Trophoblast cell (in vitro differentiated cells and primary cell): ENCODE measurements around the gene ATP7B.

ENCODE experiments used
- DNase-seq, 2 donors: peaks; one replicate each; pipeline ENCODE4 v3.0.0-alpha.2; 2016
- H2AFZ ChIP-seq: 2 replicates; pipeline ENCODE4 v1.6.1; 2013; ENCODE audit warnings: low read length, moderate library complexity, mild to moderate bottlenecking; ENCODE audit not compliant: insufficient read depth, poor library complexity
- H2AK5ac ChIP-seq: 2 replicates; pipeline ENCODE4 v1.6.1; 2013; ENCODE audit warnings: mild to moderate bottlenecking, low read length
- H2BK120ac ChIP-seq: 2 replicates; pipeline ENCODE4 v1.6.1; 2013; ENCODE audit warnings: low read length, mild to moderate bottlenecking, moderate library complexity; ENCODE audit not compliant: insufficient read depth, poor library complexity
- H2BK12ac ChIP-seq: 2 replicates; pipeline ENCODE4 v1.6.1; 2013; ENCODE audit warnings: mild to moderate bottlenecking, low read length, moderate library complexity
- H2BK5ac ChIP-seq: 2 replicates; pipeline ENCODE4 v1.6.1; 2013; ENCODE audit warnings: low read length, low read depth, moderate library complexity, mild to moderate bottlenecking; ENCODE audit not compliant: poor library complexity
- H3K14ac ChIP-seq: 2 replicates; pipeline ENCODE4 v1.6.1; 2013; ENCODE audit warnings: mild to moderate bottlenecking, low read length
- H3K18ac ChIP-seq: 2 replicates; pipeline ENCODE4 v1.6.1; 2013; ENCODE audit warnings: mild to moderate bottlenecking, low read length
- H3K23ac ChIP-seq: 2 replicates; pipeline ENCODE4 v1.6.1; 2013; ENCODE audit warnings: low read length
- H3K27ac ChIP-seq: 2 replicates; pipeline ENCODE4 v1.5.1; 2013; ENCODE audit warnings: low read depth, mild to moderate bottlenecking, inconsistent platforms, low read length, moderate library complexity
- H3K27me3 ChIP-seq: 2 replicates; pipeline ENCODE4 v1.6.1; 2013; ENCODE audit warnings: inconsistent platforms, mild to moderate bottlenecking, low read length, moderate library complexity; ENCODE audit not compliant: insufficient read depth
- H3K36me3 ChIP-seq, 2 experiments: 1 replicate in 1 of 2; 2 replicates in 1 of 2; pipeline ENCODE4 v1.6.1; 2013; ENCODE audit warnings: low read length in 2 of 2, mild to moderate bottlenecking in 2 of 2, moderate library complexity in 1 of 2; ENCODE audit not compliant: insufficient read depth in 2 of 2, control insufficient read depth in 1 of 2
- H3K4ac ChIP-seq: 2 replicates; pipeline ENCODE4 v1.6.1; 2013; ENCODE audit warnings: low read depth, mild to moderate bottlenecking, low read length, moderate library complexity
- H3K4me1 ChIP-seq, 2 experiments: 1 replicate in 1 of 2; 2 replicates in 1 of 2; pipeline ENCODE4 v1.6.1; 2013; ENCODE audit warnings: low read length in 2 of 2, mild to moderate bottlenecking in 2 of 2, moderate library complexity in 1 of 2; ENCODE audit not compliant: insufficient read depth in 2 of 2, control insufficient read depth in 1 of 2
- H3K4me2 ChIP-seq: 2 replicates; pipeline ENCODE4 v1.6.1; 2013; ENCODE audit warnings: inconsistent platforms, mild to moderate bottlenecking, low read length, moderate library complexity
- H3K4me3 ChIP-seq: 2 replicates; pipeline ENCODE4 v1.5.1; 2013; ENCODE audit warnings: mild to moderate bottlenecking, low read depth, low read length, inconsistent platforms
- H3K79me1 ChIP-seq: one replicate; pipeline ENCODE4 v1.6.1; 2013; ENCODE audit warnings: low read length
- H3K79me2 ChIP-seq: 2 replicates; pipeline ENCODE4 v1.6.1; 2013; ENCODE audit warnings: low read length, mild to moderate bottlenecking; ENCODE audit not compliant: control insufficient read depth, insufficient read depth, poor library complexity
- H3K9ac ChIP-seq: 2 replicates; pipeline ENCODE4 v1.6.1; 2013; ENCODE audit warnings: mild to moderate bottlenecking, low read length
- H3K9me3 ChIP-seq: 2 replicates; pipeline ENCODE4 v1.6.1; 2013; ENCODE audit warnings: low read depth, mild to moderate bottlenecking, control low read depth, inconsistent platforms, low read length; ENCODE audit not compliant: insufficient read depth
- H4K12ac ChIP-seq: 2 replicates; pipeline ENCODE4 v1.6.1; 2013; ENCODE audit warnings: low read depth, mild to moderate bottlenecking, low read length, moderate library complexity
- H4K8ac ChIP-seq: 2 replicates; pipeline ENCODE4 v1.6.1; 2013; ENCODE audit warnings: low read depth, mild to moderate bottlenecking, low read length, moderate library complexity
- H4K91ac ChIP-seq: one replicate; pipeline ENCODE4 v1.6.1; 2013; ENCODE audit warnings: low read depth, mild to moderate bottlenecking, low read length, moderate library complexity
- WGBS: extraction: QIAGEN DNeasy Blood & Tissue Kit; methylation state at CpG from one replicate; pipeline ENCODE4 v1.1.7; 2013; ENCODE audit warnings: missing lambda C conversion rate; ENCODE audit not compliant: insufficient read length, insufficient coverage; ENCODE audit errors: extremely low coverage; 5-methylcytosine and 5-hydroxymethylcytosine counted together

The ATP7B gene

DNA sequence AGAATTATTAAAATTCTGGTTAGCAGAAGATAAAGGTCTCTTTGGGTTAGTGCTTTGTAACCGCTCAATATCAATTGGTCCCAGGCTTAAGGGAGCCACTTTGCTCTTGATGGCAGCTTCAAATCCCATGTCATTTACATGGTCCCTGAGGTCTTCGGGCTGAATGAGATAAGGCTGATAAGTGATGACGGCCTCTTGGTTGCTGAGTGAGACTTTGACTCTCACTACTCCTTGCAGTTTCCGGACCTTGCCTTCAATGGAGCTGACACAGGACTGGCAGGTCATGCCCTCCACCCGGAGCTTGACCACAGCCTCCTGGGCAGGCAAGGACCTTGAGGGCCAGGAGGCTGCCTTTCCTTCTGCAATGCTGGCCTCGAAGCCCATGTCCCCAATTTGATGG lies 36.8 kb downstream of the ATP7B start:
- H4K91ac ChIP-seq = no peak overlapping the region
- no peaks in the 10 kb centered on the region for H3K27me3 ChIP-seq
- H3K27ac ChIP-seq = no peak overlapping the region
- H3K4me1 ChIP-seq = peaks cover 4 to 6% of the 10 kb centered on the region in 2 experiments
- H4K8ac ChIP-seq = no peak overlapping the region
- H3K79me1 ChIP-seq = no peaks in the 10 kb centered on the region
- H4K12ac ChIP-seq = no peak overlapping the region
- H3K4me3 ChIP-seq = no peak overlapping the region
- H3K79me2 ChIP-seq = no peaks in the 10 kb centered on the region
- no CpG with 5 or more reads among the region's 6 CpGs for WGBS
- H3K9ac ChIP-seq = no peak overlapping the region
- H3K9me3 ChIP-seq = no peaks in the 10 kb centered on the region
- no peak overlapping the region for H3K23ac ChIP-seq
- H3K4ac ChIP-seq = no peak overlapping the region
- no peak overlapping the region for H2BK5ac ChIP-seq
- H3K18ac ChIP-seq = no peak overlapping the region
- peaks cover 7% of the 10 kb centered on the region in 2 experiments for H3K36me3 ChIP-seq
- H2BK12ac ChIP-seq = no peak overlapping the region
- no peak overlapping the region for H2AK5ac ChIP-seq
- H2AFZ ChIP-seq = no peak overlapping the region
- H3K4me2 ChIP-seq = no peak overlapping the region
- no peak overlapping the region for H2BK120ac ChIP-seq
- DNase-seq = no peak
- no peak overlapping the region for H3K14ac ChIP-seq

DNA sequence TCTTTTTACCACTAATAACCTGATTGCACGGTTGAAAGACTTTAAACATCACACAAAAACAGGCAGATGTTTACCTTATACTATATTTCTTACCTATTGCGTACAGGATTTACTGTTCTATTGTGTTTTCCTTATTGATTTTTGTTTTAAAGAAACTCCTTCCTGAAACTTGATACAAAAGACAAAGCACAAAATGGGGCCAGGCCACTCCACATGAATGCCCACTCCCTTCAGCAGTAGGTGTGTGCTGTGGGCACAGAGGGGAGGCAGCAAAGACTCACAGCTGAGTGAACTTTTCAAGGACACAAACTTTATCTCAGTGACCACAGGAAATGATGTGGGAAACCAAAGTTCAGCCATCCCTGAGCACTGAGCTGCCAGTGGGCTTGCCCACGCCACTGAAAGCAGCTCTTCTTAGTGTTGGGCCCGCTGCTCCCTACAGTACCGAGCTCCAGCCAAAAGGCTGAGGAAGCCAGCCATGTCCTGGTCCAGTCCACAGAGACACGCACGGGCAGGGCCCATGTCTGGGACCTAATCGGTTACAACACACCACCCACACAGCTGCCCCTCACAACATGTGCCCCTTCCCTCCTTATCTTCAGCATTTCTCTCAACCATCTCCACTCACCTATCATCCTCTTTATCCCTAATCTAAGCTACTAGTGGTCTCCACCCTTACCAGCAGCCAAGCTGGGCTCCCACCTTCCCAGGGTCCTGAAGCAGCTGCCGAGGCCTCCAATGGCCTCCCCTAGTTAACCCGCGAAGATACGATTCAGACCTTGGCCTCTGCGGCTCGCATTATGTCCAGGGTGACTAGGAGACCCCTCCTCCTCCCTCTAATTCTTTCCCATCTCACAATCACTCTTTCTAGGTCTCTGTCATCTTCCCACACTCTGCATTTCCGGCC lies 39.5 kb downstream of the ATP7B start:
- H3K79me2 ChIP-seq = no peaks in the 10 kb centered on the region
- H3K4me3 ChIP-seq = no peak overlapping the region
- H3K4me1 ChIP-seq = peaks cover 4 to 6% of the 10 kb centered on the region in 2 experiments
- no peak overlapping the region for H2BK120ac ChIP-seq
- no peak overlapping the region for H4K8ac ChIP-seq
- H3K4ac ChIP-seq = no peak overlapping the region
- no peak overlapping the region for H3K27ac ChIP-seq
- H2BK5ac ChIP-seq = no peak overlapping the region
- no peak overlapping the region for H3K14ac ChIP-seq
- H3K36me3 ChIP-seq = peaks cover 7 to 10% of the 10 kb centered on the region in 2 experiments
- no peak overlapping the region for H3K9ac ChIP-seq
- H3K23ac ChIP-seq = no peak overlapping the region
- no peak overlapping the region for H2AFZ ChIP-seq
- no peaks in the 10 kb centered on the region for H3K79me1 ChIP-seq
- H4K91ac ChIP-seq = no peak overlapping the region
- H3K4me2 ChIP-seq = no peak overlapping the region
- no peak overlapping the region for H3K18ac ChIP-seq
- H3K9me3 ChIP-seq = no peaks in the 10 kb centered on the region
- H4K12ac ChIP-seq = no peak overlapping the region
- no peak overlapping the region for H2BK12ac ChIP-seq
- no CpG with 5 or more reads among the region's 15 CpGs for WGBS
- no peak for DNase-seq
- no peak overlapping the region for H2AK5ac ChIP-seq
- no peaks in the 10 kb centered on the region for H3K27me3 ChIP-seq

DNA sequence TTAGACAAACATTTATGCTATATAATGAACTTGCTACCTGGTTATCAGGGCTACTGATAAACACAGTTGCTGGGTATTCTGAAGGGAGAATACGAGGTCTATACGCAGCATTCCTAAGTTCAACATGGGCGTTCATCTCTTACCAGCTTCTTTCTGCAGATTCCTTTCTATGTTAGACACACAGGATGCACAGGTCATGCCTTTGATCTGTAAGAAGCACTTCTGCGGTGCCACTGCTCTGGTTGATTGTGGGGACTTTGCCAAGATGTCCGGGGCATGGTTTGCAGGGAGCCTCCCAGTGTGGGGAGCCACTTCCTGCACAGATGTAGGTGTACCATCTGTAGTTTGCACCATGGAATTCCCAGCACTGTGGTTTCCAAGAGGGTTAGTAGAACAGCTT lies 40.9 kb downstream of the ATP7B start:
- no CpG with 5 or more reads among the region's 5 CpGs for WGBS
- no peak overlapping the region for H4K12ac ChIP-seq
- DNase-seq = no peak
- peaks cover 4 to 5% of the 10 kb centered on the region in 2 experiments for H3K4me1 ChIP-seq
- no peak overlapping the region for H2AFZ ChIP-seq
- H4K91ac ChIP-seq = no peak overlapping the region
- no peak overlapping the region for H3K14ac ChIP-seq
- no peak overlapping the region for H3K9ac ChIP-seq
- H3K9me3 ChIP-seq = no peaks in the 10 kb centered on the region
- no peak overlapping the region for H2AK5ac ChIP-seq
- H3K79me1 ChIP-seq = no peaks in the 10 kb centered on the region
- no peaks in the 10 kb centered on the region for H3K27me3 ChIP-seq
- no peaks in the 10 kb centered on the region for H3K79me2 ChIP-seq
- peaks cover 7 to 10% of the 10 kb centered on the region in 2 experiments for H3K36me3 ChIP-seq
- H2BK12ac ChIP-seq = no peak overlapping the region
- H2BK5ac ChIP-seq = no peak overlapping the region
- H3K18ac ChIP-seq = no peak overlapping the region
- H3K23ac ChIP-seq = no peak overlapping the region
- no peak overlapping the region for H3K4me2 ChIP-seq
- H3K27ac ChIP-seq = no peak overlapping the region
- no peak overlapping the region for H3K4me3 ChIP-seq
- no peak overlapping the region for H4K8ac ChIP-seq
- no peak overlapping the region for H2BK120ac ChIP-seq
- no peak overlapping the region for H3K4ac ChIP-seq

DNA sequence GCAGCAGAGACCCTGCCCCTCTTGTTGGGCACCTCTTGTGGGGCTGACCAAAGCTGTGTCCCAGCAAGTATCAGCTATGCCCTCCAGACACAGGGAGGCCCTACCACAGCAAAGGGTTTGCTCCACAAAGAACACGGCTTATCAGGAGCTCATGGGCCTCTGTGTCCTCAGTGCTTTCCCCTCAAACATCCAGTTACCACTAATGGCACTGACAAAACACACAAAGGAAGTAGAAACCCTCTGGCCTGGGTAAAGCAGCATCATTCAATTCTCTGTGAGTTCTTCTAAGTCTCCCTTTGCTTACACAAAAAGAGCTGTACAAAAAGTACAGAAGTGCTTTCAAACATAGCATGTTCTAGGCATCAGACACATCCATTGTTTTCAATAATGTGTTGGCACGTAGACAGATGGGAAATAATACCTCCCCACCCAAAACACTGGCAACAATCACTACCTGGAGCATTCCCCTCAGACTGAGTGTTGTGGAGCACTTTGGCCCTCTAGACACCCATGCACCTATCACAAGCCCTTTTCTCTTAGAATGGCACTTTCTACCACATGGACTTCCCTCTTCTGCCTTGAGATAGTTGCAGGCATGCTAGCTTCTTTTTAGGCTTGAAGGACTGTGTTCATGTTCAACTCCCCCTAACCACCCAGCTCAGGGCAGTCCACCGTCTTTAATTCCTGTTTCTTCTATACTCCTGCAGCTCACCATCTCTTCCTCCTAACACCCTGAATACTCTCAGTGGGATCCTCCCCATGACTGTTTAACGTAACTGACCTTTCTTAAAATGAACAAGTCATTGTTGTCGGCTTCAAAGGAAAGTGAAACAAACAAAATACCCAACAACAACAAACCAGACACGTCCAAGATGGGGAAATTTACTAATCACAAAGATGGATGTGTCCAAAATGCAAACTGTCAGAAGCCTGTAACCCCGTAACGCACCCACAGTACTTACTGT lies 43.5 kb downstream of the ATP7B start:
- H2AK5ac ChIP-seq = no peak overlapping the region
- no peak overlapping the region for H3K27ac ChIP-seq
- no peak overlapping the region for H2AFZ ChIP-seq
- no peaks in the 10 kb centered on the region for H3K27me3 ChIP-seq
- H3K18ac ChIP-seq = no peak overlapping the region
- no peak overlapping the region for H3K4me2 ChIP-seq
- no peaks in the 10 kb centered on the region for H3K4me1 ChIP-seq
- DNase-seq = no peak
- no peak overlapping the region for H3K4me3 ChIP-seq
- H3K14ac ChIP-seq = no peak overlapping the region
- H4K12ac ChIP-seq = no peak overlapping the region
- no peak overlapping the region for H4K8ac ChIP-seq
- H3K79me2 ChIP-seq = no peaks in the 10 kb centered on the region
- no CpG with 5 or more reads among the region's 8 CpGs for WGBS
- H2BK5ac ChIP-seq = no peak overlapping the region
- H3K36me3 ChIP-seq = peaks cover 3 to 4% of the 10 kb centered on the region in 2 experiments
- H4K91ac ChIP-seq = no peak overlapping the region
- no peak overlapping the region for H2BK120ac ChIP-seq
- no peak overlapping the region for H2BK12ac ChIP-seq
- H3K4ac ChIP-seq = no peak overlapping the region
- no peak overlapping the region for H3K9ac ChIP-seq
- no peak overlapping the region for H3K23ac ChIP-seq
- no peaks in the 10 kb centered on the region for H3K9me3 ChIP-seq
- H3K79me1 ChIP-seq = no peaks in the 10 kb centered on the region
